OCI-LY7 (cell line): Measurements from ENCODE around the gene SLC15A2.

Source experiments
- CTCF ChIP-seq: fragments of 200-600 bp; sonication (generic); conservative IDR thresholded peaks from 2 replicates; pipeline ENCODE4 v1.5.1; 2014; ENCODE audit warnings: mild to moderate bottlenecking, antibody characterized with exemption, low read length, moderate library complexity, mixed read lengths
- EZH2phosphoT487 ChIP-seq: fragments of 200-600 bp; sonication (generic); IDR thresholded peaks from 2 replicates; pipeline ENCODE4 v1.6.1; 2018; ENCODE audit warnings: low read depth, borderline replicate concordance, mild to moderate bottlenecking, mixed run types, antibody characterized with exemption, low read length, moderate library complexity, mixed read lengths

- no peak for TF ChIP-seq CTCF
- TF ChIP-seq EZH2phosphoT487 = no peak
These were observed 63.6 kb downstream of the SLC15A2 start for GRCh38 chr3:121957674-121958415.
